BJ (cell line): ENCODE data around the gene DNAH3. TPM values are rescaled to one million over a fixed set of nuclear protein-coding genes. Genes with fewer than 3 reads are reported as not detected.
"Not testable (repeated sequence)": the region's sequence is repeated elsewhere in the genome, so short reads cannot be mapped to it uniquely, and the experiment has no call there.

Experiments
- CTCF ChIA-PET: fragments of 350-600 bp; formaldehyde crosslinking; extraction: SDS; loops from one replicate; lab custom pipeline; 2021; ENCODE audit warnings: antibody characterized with exemption, inconsistent platforms; lab: Yijun Ruan, JAX
- POLR2A ChIA-PET: fragments of 300-600 bp; sonication (Branson Sonifier 250); formaldehyde crosslinking; extraction: SDS; loops from one replicate; lab custom pipeline; 2021; ENCODE audit warnings: antibody characterized with exemption; lab: Charles Lee
- DNase-seq: peaks from one replicate; pipeline ENCODE4 v3.0.0-alpha.2; 2011; ENCODE audit warnings: low read depth
- H3K27me3 ChIP-seq: 2 replicates; pipeline ENCODE4 v1.6.0; 2011; ENCODE audit warnings: low read length; ENCODE audit not compliant: control insufficient read depth, insufficient read depth
- H3K36me3 ChIP-seq: 2 replicates; pipeline ENCODE4 v1.5.1; 2011; ENCODE audit warnings: low read length; ENCODE audit not compliant: control insufficient read depth, insufficient read depth
- H3K4me3 ChIP-seq: 2 replicates; pipeline ENCODE4 v1.5.1; 2011; ENCODE audit warnings: low read depth, mild to moderate bottlenecking, control low read depth, low read length
- polyA plus RNA-seq: library from polyadenylated mRNA; depleted of rRNA; stranded (reverse); fragments of >200 nt; gene quantifications from 2 replicates; pipeline ENCODE4 v1.2.3, GENCODE V29; 2011
- TF ChIP-seq, protein P1 (sequence below): IDR thresholded peaks from 2 replicates; pipeline ENCODE4 v1.5.1; 2011; ENCODE audit warnings: low read depth, mild to moderate bottlenecking, control low read depth, inconsistent platforms, low read length, moderate library complexity; ENCODE audit not compliant: insufficient read depth

Gene DNAH3
- polyA plus RNA-seq, 1 experiment = not detected

GRCh38 chr16:21072976-21073375 lies 77.7 kb downstream of the DNAH3 start:
- Histone ChIP-seq H3K4me3 (no peak overlapping the region), H3K27me3 (no peaks in the 10 kb centered on the region), H3K36me3 (no peaks in the 10 kb centered on the region)
- CTCF ChIA-PET = interaction anchor here (2.2 kb wide), 1 partner anchor 8 kb away, joined by 9 read pairs; no protein-coding TSS in a partner anchor
- no peak for DNase-seq
- TF ChIP-seq, protein P1, sequence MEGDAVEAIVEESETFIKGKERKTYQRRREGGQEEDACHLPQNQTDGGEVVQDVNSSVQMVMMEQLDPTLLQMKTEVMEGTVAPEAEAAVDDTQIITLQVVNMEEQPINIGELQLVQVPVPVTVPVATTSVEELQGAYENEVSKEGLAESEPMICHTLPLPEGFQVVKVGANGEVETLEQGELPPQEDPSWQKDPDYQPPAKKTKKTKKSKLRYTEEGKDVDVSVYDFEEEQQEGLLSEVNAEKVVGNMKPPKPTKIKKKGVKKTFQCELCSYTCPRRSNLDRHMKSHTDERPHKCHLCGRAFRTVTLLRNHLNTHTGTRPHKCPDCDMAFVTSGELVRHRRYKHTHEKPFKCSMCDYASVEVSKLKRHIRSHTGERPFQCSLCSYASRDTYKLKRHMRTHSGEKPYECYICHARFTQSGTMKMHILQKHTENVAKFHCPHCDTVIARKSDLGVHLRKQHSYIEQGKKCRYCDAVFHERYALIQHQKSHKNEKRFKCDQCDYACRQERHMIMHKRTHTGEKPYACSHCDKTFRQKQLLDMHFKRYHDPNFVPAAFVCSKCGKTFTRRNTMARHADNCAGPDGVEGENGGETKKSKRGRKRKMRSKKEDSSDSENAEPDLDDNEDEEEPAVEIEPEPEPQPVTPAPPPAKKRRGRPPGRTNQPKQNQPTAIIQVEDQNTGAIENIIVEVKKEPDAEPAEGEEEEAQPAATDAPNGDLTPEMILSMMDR = no peak
- POLR2A ChIA-PET = no interaction called here

DNA sequence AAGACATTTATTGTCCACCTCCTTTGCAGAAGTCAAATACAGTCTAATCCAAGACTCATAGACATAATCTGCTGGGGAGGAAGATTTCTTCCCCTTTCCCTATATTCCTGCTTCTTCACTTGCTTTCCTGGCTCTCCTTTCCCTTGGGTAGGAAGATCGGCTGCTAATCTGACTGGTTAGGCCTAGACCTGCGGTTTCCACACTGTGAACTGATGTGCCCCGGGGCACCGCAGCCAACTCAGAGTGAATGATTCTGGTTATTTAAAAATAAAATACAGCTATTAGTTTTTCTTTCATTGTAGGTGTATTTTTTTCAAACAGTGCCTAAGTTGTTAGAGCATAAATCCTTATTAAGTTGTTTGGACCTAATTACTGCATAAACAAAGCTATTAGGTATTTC lies 78.9 kb downstream of the DNAH3 start:
- CTCF ChIA-PET = interaction anchor here (2.2 kb wide), 1 partner anchor 9 kb away, joined by 9 read pairs; no protein-coding TSS in a partner anchor
- no peak for DNase-seq
- TF ChIP-seq, protein P1 = no peak
- Histone ChIP-seq H3K4me3 (no peak overlapping the region), H3K36me3 (no peaks in the 10 kb centered on the region), H3K27me3 (no peaks in the 10 kb centered on the region)
- POLR2A ChIA-PET = no interaction called here

- POLR2A ChIA-PET = no interaction called here
- CTCF ChIA-PET = interaction anchor here (1.1 kb wide), 2 partner anchors 11 to 13 kb away, joined by 3 read pairs; no protein-coding TSS in a partner anchor
- TF ChIP-seq, protein P1 = no peak
- DNase-seq = no peak
- Histone ChIP-seq H3K36me3 (no peaks in the 10 kb centered on the region), H3K4me3 (no peak overlapping the region), H3K27me3 (no peaks in the 10 kb centered on the region)
Observed at GRCh38 chr16:21070564-21070963, 80.1 kb downstream of the DNAH3 start.

DNA sequence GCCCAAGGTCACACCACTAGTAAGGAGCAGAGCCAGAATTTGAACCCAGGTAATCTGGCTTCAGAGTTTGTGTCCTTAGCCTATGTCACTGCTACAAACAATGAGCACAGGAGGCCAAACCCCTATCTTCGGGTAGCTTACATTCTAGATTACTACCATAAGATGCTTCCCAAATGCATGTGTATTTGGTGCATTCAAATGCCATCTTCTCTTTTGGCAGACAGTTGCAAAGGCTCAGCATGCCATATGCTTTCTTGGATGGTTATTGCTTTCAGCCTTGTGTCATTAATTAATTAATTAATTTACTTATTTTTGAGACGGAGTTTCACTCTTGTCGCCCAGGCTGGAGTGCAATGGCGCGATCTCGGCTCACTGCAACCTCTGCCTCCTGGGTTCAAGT lies 80.7 kb downstream of the DNAH3 start:
- TF ChIP-seq, protein P1 = no peak
- Histone ChIP-seq H3K27me3 (no peaks in the 10 kb centered on the region), H3K4me3 (no peak overlapping the region), H3K36me3 (no peaks in the 10 kb centered on the region)
- ChIA-PET CTCF (interaction anchor here (1.1 kb wide), 2 partner anchors 12 to 14 kb away, joined by 3 read pairs; no protein-coding TSS in a partner anchor), POLR2A (no interaction called here)
- DNase-seq = no peak

DNA sequence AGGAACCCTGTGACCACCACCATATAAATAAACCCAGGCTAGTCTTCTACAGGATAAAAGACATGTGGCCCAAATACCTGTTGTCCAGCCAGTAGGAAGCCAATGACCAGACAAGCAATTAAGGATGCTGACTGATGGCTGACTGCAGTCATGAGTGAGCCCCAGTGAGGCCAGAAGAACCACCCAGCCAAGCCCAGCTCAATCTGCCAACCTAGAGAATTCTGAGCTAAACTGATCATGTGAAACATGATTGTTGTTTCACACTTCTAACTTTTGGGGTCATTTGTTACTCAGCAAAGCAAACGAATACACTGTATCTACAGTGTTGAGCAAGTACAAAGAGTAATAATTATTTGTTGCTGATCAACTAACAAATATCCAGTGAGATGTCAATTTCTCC lies 86.4 kb downstream of the DNAH3 start:
- Histone ChIP-seq H3K4me3 (no peak overlapping the region), H3K36me3 (no peaks in the 10 kb centered on the region), H3K27me3 (no peaks in the 10 kb centered on the region)
- TF ChIP-seq, protein P1 = no peak
- no peak for DNase-seq
- ChIA-PET POLR2A (no interaction called here), CTCF (interaction anchor here (0.6 kb wide), 1 partner anchor 21 kb away, joined by 3 read pairs; no protein-coding TSS in a partner anchor)

DNA sequence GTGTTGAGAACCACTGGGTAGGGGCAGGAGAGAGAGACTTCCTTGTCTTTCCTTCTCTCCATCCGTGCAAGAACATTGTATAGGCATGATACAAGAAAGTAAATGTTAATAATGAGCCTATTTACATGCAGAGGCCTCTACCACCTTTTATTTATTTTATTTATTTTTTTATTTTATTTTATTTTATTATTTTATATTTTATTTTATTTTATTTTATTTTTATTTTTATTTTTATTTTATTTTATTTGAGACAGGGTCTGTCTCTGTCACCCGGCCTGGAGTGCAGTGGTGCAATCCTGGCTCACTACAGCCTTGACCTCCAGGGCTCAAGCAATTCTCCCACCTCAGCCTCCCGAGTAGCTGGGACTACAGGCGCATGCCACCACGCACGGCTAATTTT lies 87.3 kb downstream of the DNAH3 start:
- CTCF ChIA-PET, H3K27me3 ChIP-seq, H3K4me3 ChIP-seq, DNase-seq, POLR2A ChIA-PET, H3K36me3 ChIP-seq: not testable (repeated sequence)
